HG03039 (cell line): Measurements from ENCODE around the gene ATP4A.

Source experiments
- ATAC-seq: cut with Tn5 transposase; IDR thresholded peaks from one replicate; pipeline ENCODE4 v1.9.1; 2021; ENCODE audit warnings: mild to moderate bottlenecking, moderate library complexity; ENCODE audit not compliant: unreplicated experiment

Gene ATP4A

DNA sequence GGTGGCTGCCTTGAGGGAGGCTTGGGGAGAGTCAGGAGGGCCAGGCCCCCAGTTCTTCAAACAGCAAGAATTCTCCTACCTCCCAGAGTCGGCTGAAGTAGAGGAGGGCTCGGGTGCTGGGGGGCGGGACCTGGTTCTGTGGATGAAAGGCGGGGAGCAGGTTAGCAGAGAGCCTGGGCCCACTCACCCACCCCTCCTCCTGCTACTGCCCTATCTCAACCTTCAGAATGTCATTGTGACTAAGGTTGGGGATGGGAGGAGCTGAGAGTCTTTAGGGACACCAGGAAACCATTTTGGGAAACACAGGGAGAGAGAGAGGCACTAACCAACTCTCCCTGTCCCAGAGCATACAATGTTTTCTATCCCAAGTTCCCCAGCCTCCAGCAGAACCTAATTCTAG lies 60.7 kb downstream of the ATP4A start:
- ATAC-seq, result no peak

DNA sequence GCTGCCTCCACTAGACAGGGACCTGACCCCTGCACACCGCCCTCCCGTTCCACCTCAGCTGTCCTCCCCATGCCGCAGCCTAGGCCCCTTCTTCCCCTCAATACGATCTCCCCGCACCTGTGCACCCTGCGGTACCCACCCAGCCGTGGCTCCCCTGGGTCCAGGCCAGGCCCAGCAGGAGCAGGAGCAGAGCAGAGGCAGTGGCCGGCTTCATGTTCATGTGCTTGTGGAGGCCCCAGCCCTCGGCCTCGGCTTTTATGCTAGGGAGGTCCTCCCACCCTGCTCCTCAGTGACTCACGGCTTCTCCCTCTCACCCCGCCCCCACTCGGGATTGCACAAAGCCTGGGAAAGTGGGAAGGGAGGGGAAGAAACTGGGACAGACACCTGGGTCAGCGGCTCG lies 61.8 kb downstream of the ATP4A start:
- ATAC-seq, result no peak

DNA sequence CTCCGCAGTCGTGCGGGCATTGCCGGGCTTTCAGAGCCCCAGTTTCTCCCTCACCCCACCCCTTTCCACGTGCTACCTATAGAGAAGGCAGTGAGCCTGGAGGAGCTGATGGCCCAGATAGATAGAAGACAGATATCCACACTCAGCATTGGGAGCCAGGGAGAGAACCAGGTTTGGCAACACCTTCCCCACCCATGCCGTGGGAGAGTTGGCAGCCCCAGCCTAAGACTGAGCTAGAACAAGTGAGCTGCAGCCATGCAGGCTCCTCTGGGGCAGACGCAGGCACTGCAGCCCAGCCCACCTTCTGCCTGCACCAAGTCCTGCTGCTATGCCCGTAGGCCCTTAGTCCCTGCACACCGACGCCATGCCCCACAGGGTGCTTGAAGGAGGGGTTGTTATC lies 62.8 kb downstream of the ATP4A start:
- no peak for ATAC-seq
